ENCODE data around the gene TMEM244.
"Not testable (repeated sequence)": the region's sequence is repeated elsewhere in the genome, so short reads cannot be mapped to it uniquely, and the experiment has no call there.

The TMEM244 gene

DNA sequence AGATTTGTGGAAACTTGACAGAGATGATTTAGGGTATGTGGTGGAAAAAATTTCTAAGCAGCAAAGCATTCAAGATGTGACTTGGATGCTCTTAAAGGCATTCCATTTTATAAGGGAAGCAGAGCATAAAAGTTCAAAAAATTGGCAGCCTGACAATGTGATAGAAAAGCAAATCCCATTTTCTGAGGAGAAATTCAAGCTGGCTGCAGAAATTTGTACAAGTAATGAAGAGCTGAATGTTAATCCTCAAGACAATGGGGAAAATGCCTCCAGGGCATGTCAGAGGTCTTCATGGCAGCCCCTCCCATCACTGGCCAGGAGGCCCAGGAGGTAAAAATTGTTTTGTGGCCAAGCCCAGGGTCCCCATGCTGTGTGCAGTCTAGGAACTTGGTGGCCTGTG lies 58.2 kb downstream of the TMEM244 start:
- H3K27me3 ChIP-seq (ENCODE audit: control insufficient read depth in 1 of 2, insufficient read depth in 2 of 2, low read length in 2 of 2); H3K27ac ChIP-seq (ENCODE audit: low read depth, low read length); H3K4me3 ChIP-seq (ENCODE audit: low read depth in 1 of 2, low read length in 2 of 2); H3K36me3 ChIP-seq (ENCODE audit: insufficient read depth, low read length); H3K9ac ChIP-seq (ENCODE audit: low read length); H3K9me3 ChIP-seq (ENCODE audit: low read length); H3K4me1 ChIP-seq (ENCODE audit: insufficient read depth, low read length): not testable (repeated sequence)

DNA sequence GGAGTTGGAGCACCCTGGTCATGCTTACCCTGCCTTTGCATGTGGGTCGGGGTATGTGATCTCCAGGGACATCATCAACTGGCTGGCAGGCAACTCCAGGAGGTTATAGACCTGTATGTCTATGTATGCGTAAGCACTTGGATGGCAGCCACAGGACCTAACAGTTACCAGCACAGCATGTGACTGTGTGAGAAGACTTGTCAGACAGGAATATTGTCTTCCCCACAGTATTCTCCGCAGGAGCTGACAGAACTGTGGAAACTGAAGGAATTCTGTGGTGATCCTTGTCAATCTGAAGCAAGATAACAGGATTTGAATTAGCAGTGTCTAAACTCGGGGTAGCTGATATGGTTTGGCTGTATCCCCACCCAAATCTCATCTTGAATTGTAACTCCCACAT lies 59.2 kb downstream of the TMEM244 start:
- Histone ChIP-seq H3K4me3 (ENCODE audit: low read depth in 1 of 2, low read length in 2 of 2) (no peak overlapping the region), H3K27ac (ENCODE audit: low read depth, low read length) (no peak overlapping the region), H3K36me3 (ENCODE audit: insufficient read depth, low read length) (no peaks in the 10 kb centered on the region), H3K27me3 (ENCODE audit: control insufficient read depth in 1 of 2, insufficient read depth in 2 of 2, low read length in 2 of 2) (no peaks in the 10 kb centered on the region), H3K9ac (ENCODE audit: low read length) (no peak overlapping the region), H3K9me3 (ENCODE audit: low read length) (no peaks in the 10 kb centered on the region), H3K4me1 (ENCODE audit: insufficient read depth, low read length) (no peaks in the 10 kb centered on the region)

DNA sequence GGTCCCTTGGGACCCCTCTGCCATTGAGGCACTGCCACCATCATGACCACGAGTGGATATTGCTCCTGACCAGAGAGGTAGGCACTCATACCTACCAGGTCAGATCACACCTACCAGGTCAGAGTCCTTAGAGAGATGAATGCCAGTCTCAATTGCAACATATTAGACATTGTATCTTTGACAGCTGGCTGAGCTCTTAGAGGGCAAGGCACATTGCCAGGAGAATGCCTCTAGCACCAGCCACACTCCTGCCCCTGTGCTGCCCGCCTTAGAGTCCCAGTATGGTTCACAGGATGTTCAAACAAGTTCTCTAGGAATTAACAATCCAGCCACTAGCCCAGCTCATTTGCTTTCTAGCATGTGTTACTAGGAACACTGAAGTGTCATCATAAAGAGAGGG lies 65.9 kb downstream of the TMEM244 start:
- H3K9me3 ChIP-seq (ENCODE audit: low read length): no peaks in the 10 kb centered on the region
- H3K27ac ChIP-seq (ENCODE audit: low read depth, low read length): no peak overlapping the region
- no peak overlapping the region for H3K9ac ChIP-seq (ENCODE audit: low read length)
- no peaks in the 10 kb centered on the region for H3K4me1 ChIP-seq (ENCODE audit: insufficient read depth, low read length)
- no peaks in the 10 kb centered on the region for H3K36me3 ChIP-seq (ENCODE audit: insufficient read depth, low read length)
- no peak overlapping the region for H3K4me3 ChIP-seq (ENCODE audit: low read depth in 1 of 2, low read length in 2 of 2)
- no peaks in the 10 kb centered on the region for H3K27me3 ChIP-seq (ENCODE audit: control insufficient read depth in 1 of 2, insufficient read depth in 2 of 2, low read length in 2 of 2)

DNA sequence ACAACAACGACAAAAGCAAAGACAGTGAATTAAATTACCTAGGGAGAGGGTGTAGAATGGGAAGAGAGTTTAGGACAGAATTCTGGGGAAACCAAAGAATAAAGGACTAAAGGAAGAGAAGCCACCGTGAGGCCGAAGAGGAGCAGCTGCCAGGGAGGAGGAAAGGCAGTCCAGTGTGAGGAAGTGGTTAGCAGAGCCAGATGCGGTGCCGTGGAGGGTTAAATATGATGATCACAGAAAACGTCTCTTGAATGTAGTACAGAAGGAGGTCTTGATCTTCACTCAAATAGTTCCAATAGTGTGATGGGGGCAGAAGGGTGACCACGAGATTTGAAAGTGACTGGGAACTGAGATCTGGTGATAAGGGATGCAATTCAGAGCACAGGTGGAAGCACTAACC lies 67.7 kb downstream of the TMEM244 start:
- no peak overlapping the region for H3K4me3 ChIP-seq (ENCODE audit: low read depth in 1 of 2, low read length in 2 of 2)
- H3K36me3 ChIP-seq (ENCODE audit: insufficient read depth, low read length): no peaks in the 10 kb centered on the region
- H3K27me3 ChIP-seq (ENCODE audit: control insufficient read depth in 1 of 2, insufficient read depth in 2 of 2, low read length in 2 of 2): no peaks in the 10 kb centered on the region
- no peak overlapping the region for H3K27ac ChIP-seq (ENCODE audit: low read depth, low read length)
- no peak overlapping the region for H3K9ac ChIP-seq (ENCODE audit: low read length)
- H3K4me1 ChIP-seq (ENCODE audit: insufficient read depth, low read length): no peaks in the 10 kb centered on the region
- no peaks in the 10 kb centered on the region for H3K9me3 ChIP-seq (ENCODE audit: low read length)

DNA sequence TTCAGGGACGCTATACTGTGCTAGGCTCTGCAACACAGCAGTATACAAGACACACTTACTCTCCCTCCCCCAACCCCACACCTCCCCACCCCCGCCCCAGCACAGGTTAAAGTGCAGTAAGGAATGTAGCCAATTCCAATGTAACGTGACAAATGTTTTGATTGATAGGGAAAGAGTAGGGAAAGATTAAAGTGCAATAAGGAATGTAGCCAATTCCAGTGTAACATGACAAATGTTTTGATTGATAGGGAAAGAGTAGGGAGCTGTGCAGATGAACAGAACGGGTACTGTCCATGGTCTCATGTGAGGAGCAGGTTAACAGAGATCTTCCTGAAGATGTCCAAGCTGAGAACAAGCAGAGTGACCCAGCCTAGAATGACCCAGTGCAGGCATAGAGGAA lies 69.1 kb downstream of the TMEM244 start:
- H3K27me3 ChIP-seq (ENCODE audit: control insufficient read depth in 1 of 2, insufficient read depth in 2 of 2, low read length in 2 of 2): no peaks in the 10 kb centered on the region
- no peaks in the 10 kb centered on the region for H3K4me1 ChIP-seq (ENCODE audit: insufficient read depth, low read length)
- H3K4me3 ChIP-seq (ENCODE audit: low read depth in 1 of 2, low read length in 2 of 2): no peak overlapping the region
- H3K9ac ChIP-seq (ENCODE audit: low read length): no peak overlapping the region
- no peaks in the 10 kb centered on the region for H3K9me3 ChIP-seq (ENCODE audit: low read length)
- no peak overlapping the region for H3K27ac ChIP-seq (ENCODE audit: low read depth, low read length)
- no peaks in the 10 kb centered on the region for H3K36me3 ChIP-seq (ENCODE audit: insufficient read depth, low read length)

DNA sequence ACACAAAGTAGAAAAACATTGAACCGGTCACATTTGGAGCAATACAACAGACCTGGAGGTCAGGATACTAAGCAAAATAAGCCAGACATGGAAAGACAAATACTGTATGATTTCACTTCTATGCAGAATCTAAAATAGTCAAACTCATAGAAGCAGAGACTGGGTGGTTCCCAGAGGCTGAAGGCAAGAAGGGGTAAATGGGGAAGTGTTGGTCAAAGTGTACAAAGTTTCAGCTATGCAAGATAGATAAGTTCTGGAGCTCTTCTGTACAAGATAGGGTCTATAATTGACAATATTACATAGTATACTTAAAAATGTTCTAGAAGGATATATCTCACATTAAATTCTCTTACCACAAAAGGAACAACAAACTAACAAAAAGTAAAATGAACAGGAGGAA lies 70.3 kb downstream of the TMEM244 start:
- no peaks in the 10 kb centered on the region for H3K9me3 ChIP-seq (ENCODE audit: low read length)
- H3K36me3 ChIP-seq (ENCODE audit: insufficient read depth, low read length): no peaks in the 10 kb centered on the region
- no peaks in the 10 kb centered on the region for H3K27me3 ChIP-seq (ENCODE audit: control insufficient read depth in 1 of 2, insufficient read depth in 2 of 2, low read length in 2 of 2)
- no peak overlapping the region for H3K9ac ChIP-seq (ENCODE audit: low read length)
- H3K27ac ChIP-seq (ENCODE audit: low read depth, low read length): no peak overlapping the region
- H3K4me3 ChIP-seq (ENCODE audit: low read depth in 1 of 2, low read length in 2 of 2): no peak overlapping the region
- H3K4me1 ChIP-seq (ENCODE audit: insufficient read depth, low read length): no peaks in the 10 kb centered on the region

DNA sequence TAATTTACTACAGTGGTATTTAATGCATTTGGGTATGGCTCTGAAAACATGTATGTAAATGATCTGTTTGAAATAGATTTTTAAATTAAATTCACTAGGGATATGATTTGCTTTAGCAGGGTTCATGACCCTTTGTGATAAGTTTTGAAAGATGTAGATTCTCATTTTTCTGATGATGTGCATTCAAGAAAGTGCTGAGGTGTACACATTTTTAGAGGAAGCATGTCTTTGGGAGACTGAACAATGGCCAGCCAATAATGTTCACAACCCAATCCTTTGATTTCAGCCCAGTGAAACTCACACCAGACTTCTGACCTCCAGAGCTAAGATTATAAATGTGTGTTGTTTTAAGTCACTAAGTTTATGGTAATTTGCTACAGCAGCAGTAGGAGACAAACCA lies 71.1 kb downstream of the TMEM244 start:
- no peaks in the 10 kb centered on the region for H3K27me3 ChIP-seq (ENCODE audit: control insufficient read depth in 1 of 2, insufficient read depth in 2 of 2, low read length in 2 of 2)
- H3K4me3 ChIP-seq (ENCODE audit: low read depth in 1 of 2, low read length in 2 of 2): no peak overlapping the region
- H3K36me3 ChIP-seq (ENCODE audit: insufficient read depth, low read length): no peaks in the 10 kb centered on the region
- no peaks in the 10 kb centered on the region for H3K4me1 ChIP-seq (ENCODE audit: insufficient read depth, low read length)
- no peaks in the 10 kb centered on the region for H3K9me3 ChIP-seq (ENCODE audit: low read length)
- no peak overlapping the region for H3K27ac ChIP-seq (ENCODE audit: low read depth, low read length)
- H3K9ac ChIP-seq (ENCODE audit: low read length): no peak overlapping the region

DNA sequence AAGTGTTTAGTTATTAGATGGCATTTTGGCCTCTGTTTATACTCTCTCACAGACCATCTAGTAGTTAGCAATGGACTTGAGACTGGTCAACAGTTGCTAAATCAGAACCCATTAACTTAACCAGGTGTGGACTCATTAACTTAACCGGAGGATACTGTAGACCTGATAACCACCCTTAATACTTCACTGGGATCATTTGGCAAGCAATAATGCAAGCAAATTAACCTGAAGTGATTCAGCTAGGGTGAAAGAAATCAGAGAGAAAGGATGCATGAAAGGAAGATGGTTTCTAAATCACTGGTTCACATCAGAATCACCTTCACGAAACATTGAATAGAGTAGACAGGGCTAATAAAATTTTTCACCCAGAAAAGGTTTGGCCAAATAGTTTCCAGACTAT lies 73.3 kb downstream of the TMEM244 start:
- Histone ChIP-seq H3K9me3 (ENCODE audit: low read length) (no peaks in the 10 kb centered on the region), H3K36me3 (ENCODE audit: insufficient read depth, low read length) (no peaks in the 10 kb centered on the region), H3K4me3 (ENCODE audit: low read depth in 1 of 2, low read length in 2 of 2) (no peak overlapping the region), H3K27ac (ENCODE audit: low read depth, low read length) (no peak overlapping the region), H3K27me3 (ENCODE audit: control insufficient read depth in 1 of 2, insufficient read depth in 2 of 2, low read length in 2 of 2) (no peaks in the 10 kb centered on the region), H3K9ac (ENCODE audit: low read length) (no peak overlapping the region), H3K4me1 (ENCODE audit: insufficient read depth, low read length) (no peaks in the 10 kb centered on the region)

DNA sequence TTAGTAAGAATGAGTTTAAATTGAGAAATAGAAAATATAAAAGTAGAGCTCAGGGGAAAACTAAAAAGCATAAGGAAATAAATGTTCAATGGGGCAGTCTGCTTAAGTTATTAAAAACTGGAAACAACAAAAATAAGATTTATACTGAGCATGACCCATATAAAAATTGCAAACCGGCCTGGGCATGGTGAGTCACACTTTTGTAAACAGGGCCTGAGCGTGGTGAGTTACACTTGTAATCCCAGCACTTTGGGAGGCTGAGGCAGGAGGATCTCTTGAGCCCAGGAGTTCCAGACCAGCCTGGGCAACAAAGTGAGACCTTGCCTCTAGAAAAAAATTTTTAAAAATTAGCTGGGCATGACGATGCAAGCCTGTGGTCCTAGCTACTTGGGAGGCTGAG lies 74.6 kb downstream of the TMEM244 start:
- H3K36me3 ChIP-seq (ENCODE audit: insufficient read depth, low read length): no peaks in the 10 kb centered on the region
- no peak overlapping the region for H3K4me3 ChIP-seq (ENCODE audit: low read depth in 1 of 2, low read length in 2 of 2)
- no peak overlapping the region for H3K27ac ChIP-seq (ENCODE audit: low read depth, low read length)
- H3K9ac ChIP-seq (ENCODE audit: low read length): no peak overlapping the region
- no peaks in the 10 kb centered on the region for H3K9me3 ChIP-seq (ENCODE audit: low read length)
- no peaks in the 10 kb centered on the region for H3K4me1 ChIP-seq (ENCODE audit: insufficient read depth, low read length)
- H3K27me3 ChIP-seq (ENCODE audit: control insufficient read depth in 1 of 2, insufficient read depth in 2 of 2, low read length in 2 of 2): no peaks in the 10 kb centered on the region

DNA sequence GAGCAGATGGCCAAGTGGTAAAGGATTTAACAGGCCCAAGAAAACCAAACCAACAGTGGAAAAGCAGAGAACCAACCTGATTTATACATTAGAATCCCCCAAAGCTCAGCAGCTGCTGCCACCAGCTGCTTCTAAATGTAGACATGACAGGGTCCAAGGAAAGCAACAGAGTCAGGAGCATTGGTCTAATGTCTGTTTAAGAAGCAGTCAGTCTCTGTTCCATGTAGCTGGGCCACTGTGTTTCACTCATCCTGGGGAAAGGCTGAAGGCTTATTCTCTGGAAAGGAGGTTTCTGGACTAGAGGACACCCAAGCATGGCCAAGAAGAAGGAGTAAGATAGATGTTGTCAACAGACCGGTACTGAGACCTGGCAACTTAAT lies 75.4 kb downstream of the TMEM244 start:
- H3K27me3 ChIP-seq (ENCODE audit: control insufficient read depth in 1 of 2, insufficient read depth in 2 of 2, low read length in 2 of 2): no peaks in the 10 kb centered on the region
- H3K9me3 ChIP-seq (ENCODE audit: low read length): no peaks in the 10 kb centered on the region
- H3K4me1 ChIP-seq (ENCODE audit: insufficient read depth, low read length): no peaks in the 10 kb centered on the region
- H3K27ac ChIP-seq (ENCODE audit: low read depth, low read length): no peak overlapping the region
- no peaks in the 10 kb centered on the region for H3K36me3 ChIP-seq (ENCODE audit: insufficient read depth, low read length)
- no peak overlapping the region for H3K4me3 ChIP-seq (ENCODE audit: low read depth in 1 of 2, low read length in 2 of 2)
- no peak overlapping the region for H3K9ac ChIP-seq (ENCODE audit: low read length)

DNA sequence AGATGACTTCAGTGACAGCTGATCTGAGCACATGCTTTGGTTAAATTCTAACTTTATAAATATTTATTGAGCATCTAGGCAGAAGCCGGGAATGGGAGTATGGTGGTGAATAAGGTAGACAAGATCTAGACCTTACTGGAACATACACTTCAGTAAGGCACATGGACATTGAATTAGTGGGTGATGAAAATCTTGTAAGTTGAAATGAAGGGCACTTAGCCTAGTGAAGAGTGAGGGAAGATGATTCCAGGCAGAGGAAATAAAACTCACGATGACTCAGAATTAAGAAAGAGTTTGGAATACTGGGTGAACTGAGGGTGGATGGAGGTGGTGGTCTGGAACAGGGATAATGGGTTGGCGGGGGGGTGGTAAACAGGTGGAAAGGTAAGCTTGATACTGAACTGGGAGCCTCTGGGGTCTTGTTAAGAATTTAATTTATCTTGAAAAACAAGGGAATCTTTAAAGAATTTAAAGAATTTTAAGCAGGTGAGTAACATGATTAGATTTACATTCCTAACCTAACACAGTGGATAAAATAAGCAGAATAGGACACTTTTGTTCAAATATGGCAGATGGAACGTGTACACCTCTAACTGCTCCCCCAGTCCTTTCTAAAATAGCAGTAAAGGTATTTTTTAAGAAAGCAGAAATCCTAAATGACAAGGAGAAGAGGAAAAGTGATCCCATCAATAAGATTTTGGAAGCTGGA lies 75.9 kb downstream of the TMEM244 start:
- H3K9ac ChIP-seq (ENCODE audit: low read length): no peak overlapping the region
- no peaks in the 10 kb centered on the region for H3K27me3 ChIP-seq (ENCODE audit: control insufficient read depth in 1 of 2, insufficient read depth in 2 of 2, low read length in 2 of 2)
- no peaks in the 10 kb centered on the region for H3K36me3 ChIP-seq (ENCODE audit: insufficient read depth, low read length)
- H3K27ac ChIP-seq (ENCODE audit: low read depth, low read length): no peak overlapping the region
- H3K9me3 ChIP-seq (ENCODE audit: low read length): no peaks in the 10 kb centered on the region
- H3K4me3 ChIP-seq (ENCODE audit: low read depth in 1 of 2, low read length in 2 of 2): no peak overlapping the region
- H3K4me1 ChIP-seq (ENCODE audit: insufficient read depth, low read length): no peaks in the 10 kb centered on the region

Data from muscle layer of colon (tissue), 2 donors.